HepG2 (cell line): ENCODE results near the gene CACNA1G. TPM values are rescaled to one million over a fixed set of nuclear protein-coding genes. Genes with fewer than 3 reads are reported as not detected.

ENCODE experiments used
- FOSL2 ChIP-seq: sonication (generic); formaldehyde crosslinking; IDR thresholded peaks from 2 replicates; pipeline ENCODE4 v1.4.0; 2020; ENCODE audit warnings: missing genetic modification reagents
- FOXO4 ChIP-seq: sonication (generic); formaldehyde crosslinking; conservative IDR thresholded peaks from 2 replicates; pipeline ENCODE4 v1.8.1; 2023; ENCODE audit warnings: missing genetic modification reagents
- HBP1 ChIP-seq: IDR thresholded peaks from 2 replicates; pipeline ENCODE4 v1.6.1; 2016; ENCODE audit warnings: low read depth, control low read depth
- HDAC1 ChIP-seq: sonication (generic); formaldehyde crosslinking; IDR thresholded peaks from 2 replicates; pipeline ENCODE4 v1.5.1; 2020; ENCODE audit warnings: mild to moderate bottlenecking, missing genetic modification reagents
- HINFP ChIP-seq: sonication (generic); formaldehyde crosslinking; IDR thresholded peaks from 2 replicates; pipeline ENCODE4 v1.4.0; 2020; ENCODE audit warnings: low read depth, mild to moderate bottlenecking, missing genetic modification reagents
- MYPOP ChIP-seq: sonication (generic); formaldehyde crosslinking; IDR thresholded peaks from 2 replicates; pipeline ENCODE4 v1.8.1; 2023; ENCODE audit warnings: mild to moderate bottlenecking, moderate library complexity, missing genetic modification reagents
- POLR2AphosphoS5 ChIP-seq: IDR thresholded peaks from 2 replicates; pipeline ENCODE4 v1.6.1; 2012; ENCODE audit warnings: low read depth, low read length
- RORA ChIP-seq: sonication (generic); formaldehyde crosslinking; IDR thresholded peaks from 2 replicates; pipeline ENCODE4 v1.5.0; 2020; ENCODE audit warnings: mild to moderate bottlenecking, missing genetic modification reagents, moderate library complexity
- SP5 ChIP-seq: IDR thresholded peaks from 2 replicates; pipeline ENCODE4 v1.6.1; 2016; ENCODE audit warnings: low read depth, borderline replicate concordance
- STAG1 ChIP-seq: sonication (generic); formaldehyde crosslinking; IDR thresholded peaks from 2 replicates; pipeline ENCODE4 v1.4.0; 2020; ENCODE audit warnings: missing genetic modification reagents
- TAF15 ChIP-seq: fragments of 200-400 bp; formaldehyde crosslinking; IDR thresholded peaks from one replicate; pipeline ENCODE4 v1.6.1; 2018; ENCODE audit warnings: mild to moderate bottlenecking, low read depth, low read length; ENCODE audit not compliant: poor library complexity, severe bottlenecking
- ZNF343 ChIP-seq: sonication (generic); formaldehyde crosslinking; IDR thresholded peaks from 2 replicates; pipeline ENCODE4 v1.4.0; 2020; ENCODE audit warnings: mild to moderate bottlenecking, missing genetic modification reagents
- ZNF564 ChIP-seq: sonication (generic); formaldehyde crosslinking; IDR thresholded peaks from 2 replicates; pipeline ENCODE4 v1.8.1; 2023; ENCODE audit warnings: mild to moderate bottlenecking, missing genetic modification reagents
- ZNF567 ChIP-seq: sonication (generic); formaldehyde crosslinking; IDR thresholded peaks from 2 replicates; pipeline ENCODE4 v1.8.1; 2023; ENCODE audit warnings: mild to moderate bottlenecking, missing genetic modification reagents, borderline replicate concordance
- polyA plus RNA-seq, 8 experiments: library from polyadenylated mRNA; depleted of rRNA in 3 of 8; stranded (reverse) in 7 of 8; unstranded in 1 of 8; fragments of >200 nt; fragmentation: Illumina TruSeq in 4 of 8; extraction: Trizol in 4 of 8; gene quantifications; 2 replicates each; pipeline versions ENCODE4 v1.2.1 to v1.2.3, GENCODE V29; 2011 to 2016; ENCODE audit warnings: low read depth in 4 of 8, missing spikeins in 1 of 8, mixed read lengths in 1 of 8; ENCODE audit not compliant: insufficient read depth in 1 of 8
- total RNA-seq, 5 experiments: library from RNA; depleted of rRNA; stranded (reverse); fragments of >200 nt; fragmentation: Illumina TruSeq; extraction: Trizol; gene quantifications; 2 replicates each; pipeline ENCODE4 v1.2.3, GENCODE V29; 2016; ENCODE audit warnings: low read depth in 1 of 5
- TF ChIP-seq, protein P1 (sequence below): sonication (generic); formaldehyde crosslinking; IDR thresholded peaks from 2 replicates; pipeline ENCODE4 v1.9.0; 2022; ENCODE audit warnings: low read depth, missing genetic modification reagents
- TF ChIP-seq, protein P2 (sequence below): sonication (generic); formaldehyde crosslinking; IDR thresholded peaks from 2 replicates; pipeline ENCODE4 v1.4.0; 2020; ENCODE audit warnings: mild to moderate bottlenecking, missing genetic modification reagents

Gene CACNA1G
- total and polyA plus RNA-seq, 2 of the 13 experiments (the other 11 are each of a cell fraction or from before 2014, with no cell fraction given), result 0.02 TPM; not detected in 1

- TF ChIP-seq STAG1 (CRISPR knock-in tag) (peak; percentile 98), MYPOP (no peak), TAF15 (no peak), HDAC1 (CRISPR knock-in tag) (no peak), ZNF343 (no peak), RORA (CRISPR knock-in tag) (no peak), ZNF564 (no peak), HINFP (no peak; the same call in 1 of the 2 replicates), SP5 (CRISPR knock-in tag) (no peak), POLR2AphosphoS5 (no peak), FOSL2 (peak; percentile 54; the same call in 1 of the 2 replicates), HBP1 (CRISPR knock-in tag) (no peak), ZNF567 (CRISPR knock-in tag) (0 out of 2 replicates have a peak, but pooled peaks have one; percentile 35), FOXO4 (CRISPR knock-in tag) (no peak)
- TF ChIP-seq, protein P1, sequence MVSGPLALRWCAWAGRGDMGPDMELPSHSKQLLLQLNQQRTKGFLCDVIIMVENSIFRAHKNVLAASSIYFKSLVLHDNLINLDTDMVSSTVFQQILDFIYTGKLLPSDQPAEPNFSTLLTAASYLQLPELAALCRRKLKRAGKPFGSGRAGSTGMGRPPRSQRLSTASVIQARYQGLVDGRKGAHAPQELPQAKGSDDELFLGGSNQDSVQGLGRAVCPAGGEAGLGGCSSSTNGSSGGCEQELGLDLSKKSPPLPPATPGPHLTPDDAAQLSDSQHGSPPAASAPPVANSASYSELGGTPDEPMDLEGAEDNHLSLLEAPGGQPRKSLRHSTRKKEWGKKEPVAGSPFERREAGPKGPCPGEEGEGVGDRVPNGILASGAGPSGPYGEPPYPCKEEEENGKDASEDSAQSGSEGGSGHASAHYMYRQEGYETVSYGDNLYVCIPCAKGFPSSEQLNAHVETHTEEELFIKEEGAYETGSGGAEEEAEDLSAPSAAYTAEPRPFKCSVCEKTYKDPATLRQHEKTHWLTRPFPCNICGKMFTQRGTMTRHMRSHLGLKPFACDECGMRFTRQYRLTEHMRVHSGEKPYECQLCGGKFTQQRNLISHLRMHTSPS, result no peak; the same call in 1 of the 2 replicates
- TF ChIP-seq, protein P2, sequence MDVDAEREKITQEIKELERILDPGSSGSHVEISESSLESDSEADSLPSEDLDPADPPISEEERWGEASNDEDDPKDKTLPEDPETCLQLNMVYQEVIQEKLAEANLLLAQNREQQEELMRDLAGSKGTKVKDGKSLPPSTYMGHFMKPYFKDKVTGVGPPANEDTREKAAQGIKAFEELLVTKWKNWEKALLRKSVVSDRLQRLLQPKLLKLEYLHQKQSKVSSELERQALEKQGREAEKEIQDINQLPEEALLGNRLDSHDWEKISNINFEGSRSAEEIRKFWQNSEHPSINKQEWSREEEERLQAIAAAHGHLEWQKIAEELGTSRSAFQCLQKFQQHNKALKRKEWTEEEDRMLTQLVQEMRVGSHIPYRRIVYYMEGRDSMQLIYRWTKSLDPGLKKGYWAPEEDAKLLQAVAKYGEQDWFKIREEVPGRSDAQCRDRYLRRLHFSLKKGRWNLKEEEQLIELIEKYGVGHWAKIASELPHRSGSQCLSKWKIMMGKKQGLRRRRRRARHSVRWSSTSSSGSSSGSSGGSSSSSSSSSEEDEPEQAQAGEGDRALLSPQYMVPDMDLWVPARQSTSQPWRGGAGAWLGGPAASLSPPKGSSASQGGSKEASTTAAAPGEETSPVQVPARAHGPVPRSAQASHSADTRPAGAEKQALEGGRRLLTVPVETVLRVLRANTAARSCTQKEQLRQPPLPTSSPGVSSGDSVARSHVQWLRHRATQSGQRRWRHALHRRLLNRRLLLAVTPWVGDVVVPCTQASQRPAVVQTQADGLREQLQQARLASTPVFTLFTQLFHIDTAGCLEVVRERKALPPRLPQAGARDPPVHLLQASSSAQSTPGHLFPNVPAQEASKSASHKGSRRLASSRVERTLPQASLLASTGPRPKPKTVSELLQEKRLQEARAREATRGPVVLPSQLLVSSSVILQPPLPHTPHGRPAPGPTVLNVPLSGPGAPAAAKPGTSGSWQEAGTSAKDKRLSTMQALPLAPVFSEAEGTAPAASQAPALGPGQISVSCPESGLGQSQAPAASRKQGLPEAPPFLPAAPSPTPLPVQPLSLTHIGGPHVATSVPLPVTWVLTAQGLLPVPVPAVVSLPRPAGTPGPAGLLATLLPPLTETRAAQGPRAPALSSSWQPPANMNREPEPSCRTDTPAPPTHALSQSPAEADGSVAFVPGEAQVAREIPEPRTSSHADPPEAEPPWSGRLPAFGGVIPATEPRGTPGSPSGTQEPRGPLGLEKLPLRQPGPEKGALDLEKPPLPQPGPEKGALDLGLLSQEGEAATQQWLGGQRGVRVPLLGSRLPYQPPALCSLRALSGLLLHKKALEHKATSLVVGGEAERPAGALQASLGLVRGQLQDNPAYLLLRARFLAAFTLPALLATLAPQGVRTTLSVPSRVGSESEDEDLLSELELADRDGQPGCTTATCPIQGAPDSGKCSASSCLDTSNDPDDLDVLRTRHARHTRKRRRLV (CRISPR knock-in tag), result no peak
These were observed 9.7 kb upstream of the CACNA1G start (continued) for GRCh38 chr17:50550661-50551432.
